SH-SY5Y (cell line): ENCODE results near the gene SMOC1.

ENCODE experiments used
- GATA2 ChIP-seq: IDR thresholded peaks from 2 replicates; pipeline ENCODE4 v1.6.1; 2011; ENCODE audit warnings: mild to moderate bottlenecking, low read depth, low read length
- GATA3 ChIP-seq: IDR thresholded peaks from 2 replicates; pipeline ENCODE4 v1.6.1; 2011; ENCODE audit warnings: low read depth, mild to moderate bottlenecking, low read length, moderate library complexity

DNA sequence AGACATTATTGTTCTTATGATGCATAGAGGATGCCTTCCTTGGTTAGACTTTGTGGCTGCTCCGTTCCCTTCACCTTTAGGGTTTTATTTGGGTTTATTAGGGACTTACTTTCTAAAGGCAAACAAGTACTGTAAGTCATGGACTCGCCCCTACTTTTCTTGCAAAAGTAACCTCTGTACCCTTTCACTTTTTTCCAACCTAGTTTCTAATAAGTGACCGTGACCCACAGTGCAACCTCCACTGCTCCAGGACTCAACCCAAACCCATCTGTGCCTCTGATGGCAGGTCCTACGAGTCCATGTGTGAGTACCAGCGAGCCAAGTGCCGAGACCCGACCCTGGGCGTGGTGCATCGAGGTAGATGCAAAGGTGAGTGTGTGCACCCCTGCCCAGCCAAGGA is 72.7 kb downstream of the SMOC1 start:
- no peak for TF ChIP-seq GATA2
- no peak for TF ChIP-seq GATA3
